Gastroesophageal sphincter (tissue), 4 donors: Measurements from ENCODE around the gene RNASE4. TPM values are rescaled to one million over a fixed set of nuclear protein-coding genes. Genes with fewer than 3 reads are reported as not detected.
A peak's percentile ranks its signal among the peaks of the same experiment; 100 is the strongest.
"Not testable (repeated sequence)": the region's sequence is repeated elsewhere in the genome, so short reads cannot be mapped to it uniquely, and the experiment has no call there.

Experiments
- ATAC-seq: fragments of 150-250 bp; one replicate; pipeline ENCODE4 v1.9.1; 2016; ENCODE audit warnings: mild to moderate bottlenecking, moderate library complexity
- H3K27ac ChIP-seq, 4 donors: fragments of 200-600 bp; sonication (generic) in 3 of 4; 1 replicate in 3 of 4; 2 replicates in 1 of 4; pipeline ENCODE4 v1.5.1; 2016 to 2019
- H3K27me3 ChIP-seq: fragments of 200-600 bp; sonication (generic); one replicate; pipeline ENCODE4 v1.5.1; 2019
- H3K36me3 ChIP-seq, 2 donors: fragments of 200-600 bp; sonication (generic); one replicate each; pipeline ENCODE4 v1.5.1; 2019; ENCODE audit warnings: control low read depth in 1 of 2
- H3K4me1 ChIP-seq, 3 donors: fragments of 200-600 bp; sonication (generic); 1 replicate in 2 of 3; 2 replicates in 1 of 3; pipeline ENCODE4 v1.5.1; 2016 to 2019; ENCODE audit warnings: control low read depth in 2 of 3
- H3K4me3 ChIP-seq, 2 donors: fragments of 200-600 bp; sonication (generic); one replicate each; pipeline ENCODE4 v1.5.1; 2019; ENCODE audit warnings: mild to moderate bottlenecking in 1 of 2, moderate library complexity in 1 of 2
- H3K9me3 ChIP-seq, 3 donors: fragments of 200-600 bp; sonication (generic); one replicate each; pipeline ENCODE4 v1.5.1; 2017 to 2019; ENCODE audit warnings: control low read depth in 2 of 3
- EP300 ChIP-seq: sonication (generic); formaldehyde crosslinking; IDR thresholded peaks from one replicate; pipeline ENCODE4 v1.6.1; 2017; ENCODE audit warnings: antibody characterized with exemption, mild to moderate bottlenecking
- POLR2A ChIP-seq, 2 donors: fragments of 450-650 bp; IDR thresholded peaks; one replicate each; pipeline ENCODE4 v1.6.1; 2017; ENCODE audit warnings: antibody characterized with exemption in 2 of 2, mild to moderate bottlenecking in 2 of 2, moderate library complexity in 1 of 2
- POLR2AphosphoS5 ChIP-seq: sonication (generic); formaldehyde crosslinking; IDR thresholded peaks from one replicate; pipeline ENCODE4 v1.6.1; 2017; ENCODE audit warnings: antibody characterized with exemption
- WGBS, 2 donors: methylation state at CpG; one replicate each; pipeline ENCODE4 v1.1.5; 2018; ENCODE audit warnings: low coverage in 1 of 2; 5-methylcytosine and 5-hydroxymethylcytosine counted together
- total RNA-seq, 4 donors: library from RNA; depleted of rRNA; stranded (reverse); fragments of >200 nt; gene quantifications; one replicate each; pipeline ENCODE4 v1.1.0, GENCODE V29; 2016
- TF ChIP-seq, protein P1 (sequence below), 4 experiments: fragments of 200-600 bp in 2 of 4; fragments of 450-650 bp in 2 of 4; sonication (generic) in 1 of 4; IDR thresholded peaks; one replicate each; pipeline ENCODE4 v1.5.1; 2017 to 2019; ENCODE audit warnings: antibody characterized with exemption in 4 of 4, mild to moderate bottlenecking in 2 of 4, moderate library complexity in 2 of 4

The RNASE4 gene
- total RNA-seq, 4 donors from 2014 or later, result 65.2 to 139 (median 106) TPM

DNA sequence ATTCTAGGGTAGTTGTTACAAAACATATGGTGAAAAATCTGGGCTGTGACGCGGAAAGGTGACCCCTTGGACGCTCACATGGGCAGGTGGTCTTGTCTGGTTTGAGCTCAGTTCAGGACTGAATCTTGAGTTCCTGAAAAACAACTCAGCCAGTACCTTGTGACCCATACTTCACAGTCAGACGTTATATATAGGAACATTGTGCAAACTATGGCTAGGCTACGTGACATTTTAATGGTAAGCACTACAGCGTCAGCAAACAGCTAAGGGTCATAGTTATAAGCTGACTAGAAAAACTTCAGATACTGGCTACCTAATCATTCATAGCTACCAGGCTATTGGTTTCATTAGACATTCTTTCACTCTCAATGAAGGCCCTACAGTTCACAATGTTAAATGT, 46.5 kb downstream of the RNASE4 start:
- ATAC-seq, result no peak
- H3K4me1 ChIP-seq, result no peaks in the 10 kb centered on the region
- H3K27me3 ChIP-seq, result peaks cover under 1% of the 10 kb centered on the region
- H3K36me3 ChIP-seq, result no peaks in the 10 kb centered on the region
- no peak overlapping the region for H3K27ac ChIP-seq
- TF ChIP-seq EP300 (no peak), POLR2AphosphoS5 (no peak), POLR2A (IDR thresholded peaks at IDR 0.05) (no peak)
- TF ChIP-seq, protein P1, sequence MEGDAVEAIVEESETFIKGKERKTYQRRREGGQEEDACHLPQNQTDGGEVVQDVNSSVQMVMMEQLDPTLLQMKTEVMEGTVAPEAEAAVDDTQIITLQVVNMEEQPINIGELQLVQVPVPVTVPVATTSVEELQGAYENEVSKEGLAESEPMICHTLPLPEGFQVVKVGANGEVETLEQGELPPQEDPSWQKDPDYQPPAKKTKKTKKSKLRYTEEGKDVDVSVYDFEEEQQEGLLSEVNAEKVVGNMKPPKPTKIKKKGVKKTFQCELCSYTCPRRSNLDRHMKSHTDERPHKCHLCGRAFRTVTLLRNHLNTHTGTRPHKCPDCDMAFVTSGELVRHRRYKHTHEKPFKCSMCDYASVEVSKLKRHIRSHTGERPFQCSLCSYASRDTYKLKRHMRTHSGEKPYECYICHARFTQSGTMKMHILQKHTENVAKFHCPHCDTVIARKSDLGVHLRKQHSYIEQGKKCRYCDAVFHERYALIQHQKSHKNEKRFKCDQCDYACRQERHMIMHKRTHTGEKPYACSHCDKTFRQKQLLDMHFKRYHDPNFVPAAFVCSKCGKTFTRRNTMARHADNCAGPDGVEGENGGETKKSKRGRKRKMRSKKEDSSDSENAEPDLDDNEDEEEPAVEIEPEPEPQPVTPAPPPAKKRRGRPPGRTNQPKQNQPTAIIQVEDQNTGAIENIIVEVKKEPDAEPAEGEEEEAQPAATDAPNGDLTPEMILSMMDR (IDR thresholded peaks at IDR 0.05), result no peak
- 63 to 77% methylated on average over 6 of the region's 6 CpGs for WGBS, 2 donors
- no peaks in the 10 kb centered on the region for H3K9me3 ChIP-seq
- no peak overlapping the region for H3K4me3 ChIP-seq

GRCh38 chr14:20732477-20732876, 48.1 kb downstream of the RNASE4 start:
- no peaks in the 10 kb centered on the region for H3K4me1 ChIP-seq
- ATAC-seq, result no peak
- no peak overlapping the region for H3K4me3 ChIP-seq
- no peaks in the 10 kb centered on the region for H3K27me3 ChIP-seq
- no peak overlapping the region for H3K27ac ChIP-seq
- H3K9me3 ChIP-seq, result no peaks in the 10 kb centered on the region
- TF ChIP-seq POLR2A (IDR thresholded peaks at IDR 0.05), result no peak
- TF ChIP-seq EP300, result no peak
- TF ChIP-seq, protein P1 (IDR thresholded peaks at IDR 0.05), result no peak
- no peak for TF ChIP-seq POLR2AphosphoS5
- WGBS, 2 donors, result 93% methylated on average over 3 of the region's 5 CpGs; no CpG with 5 or more reads in 1 of the 2 donors
- H3K36me3 ChIP-seq, result no peaks in the 10 kb centered on the region

- no peaks in the 10 kb centered on the region for H3K36me3 ChIP-seq
- no peaks in the 10 kb centered on the region for H3K27me3 ChIP-seq
- H3K9me3 ChIP-seq, result no peaks in the 10 kb centered on the region
- no peak for TF ChIP-seq POLR2A (IDR thresholded peaks at IDR 0.05)
- no peak for TF ChIP-seq EP300
- TF ChIP-seq, protein P1 (IDR thresholded peaks at IDR 0.05), result no peak
- TF ChIP-seq POLR2AphosphoS5, result no peak
- H3K4me1 ChIP-seq, result no peaks in the 10 kb centered on the region
- no peak overlapping the region for H3K27ac ChIP-seq
- peak; percentile 36 for ATAC-seq
- 69 to 79% methylated on average over 3 to 5 of the region's 6 CpGs for WGBS, 2 donors
- no peak overlapping the region for H3K4me3 ChIP-seq
Measured at GRCh38 chr14:20732979-20733635, 48.7 kb downstream of the RNASE4 start.

GRCh38 chr14:20733684-20734429, 49.5 kb downstream of the RNASE4 start:
- TF ChIP-seq POLR2AphosphoS5 (no peak), POLR2A (IDR thresholded peaks at IDR 0.05) (no peak), EP300 (no peak)
- TF ChIP-seq, protein P1 (IDR thresholded peaks at IDR 0.05), result no peak
- WGBS, 2 donors, result 24 to 60% methylated on average over 6 of the region's 6 CpGs
- Histone ChIP-seq H3K27me3 (no peaks in the 10 kb centered on the region), H3K36me3 (no peaks in the 10 kb centered on the region), H3K9me3 (no peaks in the 10 kb centered on the region), H3K27ac (no peak overlapping the region), H3K4me1 (no peaks in the 10 kb centered on the region), H3K4me3 (no peak overlapping the region)
- no peak for ATAC-seq

- H3K4me3 ChIP-seq, result no peak overlapping the region
- H3K4me1 ChIP-seq, result no peaks in the 10 kb centered on the region
- no peaks in the 10 kb centered on the region for H3K9me3 ChIP-seq
- no peaks in the 10 kb centered on the region for H3K27me3 ChIP-seq
- H3K27ac ChIP-seq, result no peak overlapping the region
- WGBS, 2 donors, result 26 to 35% methylated on average over 3 to 4 of the region's 4 CpGs
- no peaks in the 10 kb centered on the region for H3K36me3 ChIP-seq
- no peak for ATAC-seq
- TF ChIP-seq, protein P1 (IDR thresholded peaks at IDR 0.05), result no peak
- TF ChIP-seq POLR2A (IDR thresholded peaks at IDR 0.05), result no peak
- no peak for TF ChIP-seq POLR2AphosphoS5
- TF ChIP-seq EP300, result no peak
Measured at GRCh38 chr14:20734430-20734806, 50.1 kb downstream of the RNASE4 start.

DNA sequence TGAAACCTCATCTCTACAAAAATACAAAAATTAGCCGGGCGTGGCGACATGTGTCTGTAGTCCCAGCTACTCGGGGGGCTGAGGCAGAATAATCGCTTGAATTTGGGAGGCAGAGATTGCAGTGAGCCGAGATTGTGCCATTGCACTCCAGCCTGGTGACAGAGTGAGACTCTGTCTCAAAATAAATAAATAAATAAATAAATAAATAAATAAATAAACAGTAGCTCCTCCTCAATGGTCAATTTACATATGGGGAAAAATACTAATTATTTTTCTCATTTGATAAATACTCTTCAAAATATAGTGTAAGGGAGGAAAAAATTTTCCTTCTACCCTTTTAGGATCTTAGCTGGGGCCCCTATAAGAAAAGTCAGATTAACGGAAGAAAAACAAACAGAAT, 53.9 kb downstream of the RNASE4 start:
- H3K27ac ChIP-seq, H3K9me3 ChIP-seq, H3K36me3 ChIP-seq, H3K4me3 ChIP-seq, H3K4me1 ChIP-seq, ATAC-seq, H3K27me3 ChIP-seq: not testable (repeated sequence)
- WGBS, 2 donors, result 88 to 95% methylated on average over 1 to 7 of the region's 7 CpGs
